SH-SY5Y (cell line): ENCODE results near the gene ALDH3B2.

Source experiments
- GATA2 ChIP-seq: IDR thresholded peaks from 2 replicates; pipeline ENCODE4 v1.6.1; 2011; ENCODE audit warnings: mild to moderate bottlenecking, low read depth, low read length
- GATA3 ChIP-seq: IDR thresholded peaks from 2 replicates; pipeline ENCODE4 v1.6.1; 2011; ENCODE audit warnings: low read depth, mild to moderate bottlenecking, low read length, moderate library complexity

GRCh38 chr11:67630943-67631331 is 43.5 kb downstream of the ALDH3B2 start:
- TF ChIP-seq GATA2 (no peak), GATA3 (no peak)
